ENCODE measurements around the gene MACROH2A1.

MACROH2A1 gene

DNA sequence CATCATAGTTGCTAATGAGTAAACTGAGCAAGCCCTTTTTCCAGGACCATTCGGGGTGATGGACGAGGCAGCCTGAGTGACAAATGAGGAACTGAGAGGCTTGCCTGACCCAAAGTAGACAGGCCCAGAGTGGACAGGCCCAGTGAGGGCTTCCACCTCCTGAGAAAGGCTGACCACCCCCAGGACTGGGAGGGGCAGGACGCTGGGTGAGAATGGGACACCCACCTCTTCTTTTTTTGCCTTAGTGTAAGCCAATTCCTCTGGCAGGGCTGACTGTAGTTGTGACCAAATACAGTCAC is 68.3 kb downstream of the MACROH2A1 start:
- in situ Hi-C loops (cut with MboI; ENCODE audit: low sequenced_read_pairs, unreplicated experiment), result no loop called here
- DNase-seq (ENCODE audit: low spot score), result no peak

DNA sequence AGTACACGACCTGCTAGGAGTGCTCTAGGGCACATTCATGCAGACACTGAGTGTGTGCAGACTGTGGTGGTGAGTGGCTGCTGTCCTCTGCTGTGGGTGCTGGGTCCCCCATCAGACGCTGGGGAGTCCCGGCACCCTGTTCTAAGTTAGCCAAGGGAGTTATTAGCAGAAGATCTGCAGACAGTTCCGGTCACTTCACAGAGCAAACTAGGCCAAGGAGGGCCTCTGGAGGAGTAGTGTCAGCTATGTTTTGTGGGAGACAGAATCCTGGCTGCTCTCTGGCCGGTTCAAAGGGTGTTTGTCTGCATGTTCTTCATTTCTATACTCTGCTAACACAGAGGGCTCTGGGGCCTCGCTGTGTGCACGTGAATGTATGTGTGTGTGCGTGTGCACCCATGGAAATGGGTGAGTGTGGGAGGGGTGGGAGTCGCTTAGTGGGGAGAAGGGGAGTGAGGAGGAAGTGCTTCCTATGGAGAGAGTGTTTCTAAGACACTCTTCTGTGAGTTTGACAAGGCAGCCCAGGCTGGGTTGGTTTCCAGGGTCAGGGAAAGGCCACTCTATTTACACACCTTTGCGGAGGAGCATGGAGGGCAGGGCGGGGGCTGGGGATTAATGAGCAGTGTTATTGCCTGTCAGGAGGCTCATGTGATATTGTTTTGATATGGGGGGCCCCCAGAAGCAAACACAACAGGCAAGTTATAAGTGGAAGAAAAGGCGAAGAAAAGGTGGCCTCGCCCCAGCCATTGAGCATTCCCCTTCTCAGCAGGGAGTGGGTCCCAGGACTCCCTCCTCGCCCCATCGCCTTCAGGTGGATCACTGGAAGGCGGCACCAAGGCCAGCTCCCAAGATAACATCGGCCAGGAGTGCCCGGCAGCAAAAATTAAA is 68.9 kb downstream of the MACROH2A1 start:
- no peak for TF ChIP-seq CTCF (IDR thresholded peaks at IDR 0.05; ENCODE audit: borderline replicate concordance, control extremely low read depth, extremely low read depth, insufficient read depth, missing control alignments)
- in situ Hi-C loops (cut with MboI; ENCODE audit: low sequenced_read_pairs, unreplicated experiment), result no loop called here
- no peak for DNase-seq (ENCODE audit: low spot score)

More for the DNA sequence above, 68.3 kb downstream of the MACROH2A1 start:
- TF ChIP-seq CTCF (IDR thresholded peaks at IDR 0.05; ENCODE audit: borderline replicate concordance, control extremely low read depth, extremely low read depth, insufficient read depth, missing control alignments), result no peak

DNA sequence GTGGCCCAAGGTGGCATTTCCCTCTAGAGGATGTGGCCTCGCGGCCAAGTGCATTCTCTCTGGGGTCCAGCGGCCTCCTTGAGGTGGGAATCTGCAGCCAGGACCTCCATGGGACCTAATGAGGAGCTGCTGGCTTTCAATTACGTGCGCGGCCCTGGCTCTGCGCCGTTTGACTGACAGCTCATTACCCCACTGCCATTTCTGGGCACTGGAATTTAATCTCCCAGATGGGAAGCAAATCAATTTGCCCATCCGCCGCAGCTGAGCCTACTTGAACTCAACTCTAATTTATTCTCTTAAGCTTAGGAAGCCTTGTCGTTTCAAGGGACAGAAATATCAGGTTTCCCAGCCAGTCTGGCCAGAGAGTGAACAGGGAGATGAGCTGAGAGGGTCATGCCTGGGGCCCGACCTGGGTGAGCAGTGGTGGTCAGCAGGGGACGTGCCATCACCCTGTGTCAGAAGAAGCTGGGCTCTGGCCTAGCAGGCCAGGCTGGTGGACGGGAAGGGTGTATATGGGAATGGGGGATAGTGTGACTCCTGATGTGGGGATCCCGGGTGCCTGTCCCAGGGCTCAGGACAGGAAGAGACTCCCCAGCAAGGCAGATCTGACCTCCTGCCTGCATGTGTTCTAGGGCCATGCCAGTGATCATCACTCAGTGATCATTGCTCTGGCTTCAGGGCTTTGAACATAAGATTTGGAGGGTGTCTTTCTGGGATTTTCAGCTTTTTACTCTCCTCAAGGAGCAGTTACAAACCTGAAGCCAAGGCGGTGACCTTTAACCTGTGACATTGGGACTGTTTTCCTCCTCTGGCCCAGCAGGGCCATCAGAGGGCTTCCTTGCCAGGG is 69.7 kb downstream of the MACROH2A1 start:
- DNase-seq (ENCODE audit: low spot score), result no peak
- in situ Hi-C loops (cut with MboI; ENCODE audit: low sequenced_read_pairs, unreplicated experiment), result no loop called here
- TF ChIP-seq CTCF (IDR thresholded peaks at IDR 0.05; ENCODE audit: borderline replicate concordance, control extremely low read depth, extremely low read depth, insufficient read depth, missing control alignments), result no peak

- in situ Hi-C loops (cut with MboI; ENCODE audit: low sequenced_read_pairs, unreplicated experiment), result no loop called here
- DNase-seq (ENCODE audit: low spot score), result no peak
- TF ChIP-seq CTCF (IDR thresholded peaks at IDR 0.05; ENCODE audit: borderline replicate concordance, control extremely low read depth, extremely low read depth, insufficient read depth, missing control alignments), result no peak
Observed at GRCh38 chr5:135328128-135328687, 70.8 kb downstream of the MACROH2A1 start.

DNA sequence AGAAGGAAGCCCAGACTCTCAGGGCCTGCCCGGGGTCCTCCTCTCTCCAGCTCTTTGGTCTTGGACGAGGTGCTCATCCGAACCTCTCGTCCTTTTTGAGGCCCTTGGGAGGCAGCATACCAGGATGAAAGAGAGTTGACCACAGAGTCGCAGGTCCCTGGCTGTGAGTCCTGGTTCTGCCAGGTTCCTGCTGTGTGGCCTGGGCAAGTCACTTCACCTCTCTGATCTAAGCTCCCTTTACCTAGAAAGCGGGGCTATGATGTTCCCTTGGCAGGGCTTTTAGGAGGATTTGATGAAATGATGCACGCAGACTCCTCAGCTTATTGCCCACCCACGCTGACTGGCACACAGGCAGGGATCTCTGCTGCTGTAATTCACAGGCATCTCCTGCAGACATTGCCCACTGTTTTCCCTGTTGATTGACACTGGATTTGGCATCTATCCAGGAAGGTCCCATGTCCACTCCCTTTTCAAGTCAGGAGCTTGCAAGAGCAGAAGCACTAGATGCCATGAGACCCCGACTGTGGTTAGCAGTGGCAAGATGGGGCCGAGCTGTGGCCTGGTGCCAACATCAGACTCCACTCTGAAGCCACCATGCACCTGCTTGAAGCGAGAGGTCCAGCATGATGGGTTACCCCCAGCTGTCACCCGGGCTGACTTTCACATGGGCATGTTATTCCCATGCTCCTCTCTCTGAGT is 71.5 kb downstream of the MACROH2A1 start:
- TF ChIP-seq CTCF (IDR thresholded peaks at IDR 0.05; ENCODE audit: borderline replicate concordance, control extremely low read depth, extremely low read depth, insufficient read depth, missing control alignments), result no peak
- no peak for DNase-seq (ENCODE audit: low spot score)
- in situ Hi-C loops (cut with MboI; ENCODE audit: low sequenced_read_pairs, unreplicated experiment), result no loop called here

All from GM13976 (cell line).